OCI-LY1 (cell line): ENCODE results near the gene NPTX2.

Experiments
- H2AFZ ChIP-seq: fragments of 200-600 bp; sonication (generic), shearing (Covaris generic); 2 replicates; pipeline ENCODE4 v1.6.0; 2014; ENCODE audit warnings: antibody characterized with exemption, mild to moderate bottlenecking, low read length
- H3F3A ChIP-seq: fragments of 200-600 bp; sonication (generic), shearing (Covaris generic); 2 replicates; pipeline ENCODE4 v1.6.0; 2014; ENCODE audit warnings: mild to moderate bottlenecking, antibody characterized with exemption, low read length, moderate library complexity; ENCODE audit not compliant: insufficient read depth
- H3K27ac ChIP-seq: fragments of 200-600 bp; sonication (generic); 2 replicates; pipeline ENCODE4 v1.5.1; 2014; ENCODE audit warnings: low read length, mixed run types, mild to moderate bottlenecking, low read depth; ENCODE audit not compliant: poor library complexity, severe bottlenecking
- H3K27me3 ChIP-seq: fragments of 200-600 bp; sonication (generic); 2 replicates; pipeline ENCODE4 v1.6.0; 2014; ENCODE audit warnings: antibody characterized with exemption, mild to moderate bottlenecking, low read length, moderate library complexity; ENCODE audit not compliant: insufficient read depth
- H3K36me3 ChIP-seq: fragments of 200-600 bp; sonication (generic); 2 replicates; pipeline ENCODE4 v1.6.1; 2014; ENCODE audit warnings: mild to moderate bottlenecking, antibody characterized with exemption, low read length, moderate library complexity, mixed read lengths; ENCODE audit not compliant: insufficient read depth
- H3K4me1 ChIP-seq: fragments of 200-600 bp; sonication (generic); 2 replicates; pipeline ENCODE4 v1.5.1; 2014; ENCODE audit warnings: mild to moderate bottlenecking, low read length, moderate library complexity; ENCODE audit not compliant: insufficient read depth, severe bottlenecking
- H3K4me2 ChIP-seq: fragments of 200-600 bp; sonication (generic), shearing (Covaris generic); 2 replicates; pipeline ENCODE4 v1.6.1; 2014; ENCODE audit warnings: low read length
- H3K4me3 ChIP-seq: fragments of 200-600 bp; sonication (generic); 2 replicates; pipeline ENCODE4 v1.5.1; 2014; ENCODE audit warnings: low read length, low read depth, mild to moderate bottlenecking, mixed read lengths; ENCODE audit not compliant: poor library complexity, severe bottlenecking
- H3K79me2 ChIP-seq: fragments of 200-600 bp; shearing (Covaris generic); 2 replicates; pipeline ENCODE4 v1.6.1; 2016; ENCODE audit warnings: mixed run types, low read length, mixed read lengths; ENCODE audit not compliant: insufficient read depth
- H3K9ac ChIP-seq: fragments of 200-600 bp; sonication (generic), shearing (Covaris generic); 2 replicates; pipeline ENCODE4 v1.6.1; 2014; ENCODE audit warnings: mild to moderate bottlenecking, low read length, mixed read lengths
- H3K9me2 ChIP-seq: fragments of 200-600 bp; sonication (generic), shearing (Covaris generic); 2 replicates; pipeline ENCODE4 v1.6.1; 2014; ENCODE audit warnings: low read depth, mild to moderate bottlenecking, low read length, mixed read lengths
- H3K9me3 ChIP-seq: fragments of 200-600 bp; shearing (Covaris generic); 2 replicates; pipeline ENCODE4 v1.6.1; 2014; ENCODE audit warnings: low read length, mixed read lengths
- H4K20me1 ChIP-seq: fragments of 200-600 bp; sonication (generic), shearing (Covaris generic); 2 replicates; pipeline ENCODE4 v1.6.0; 2016; ENCODE audit warnings: mild to moderate bottlenecking, low read length; ENCODE audit not compliant: insufficient read depth
- CTCF ChIP-seq: fragments of 200-600 bp; sonication (generic), shearing (Covaris generic); IDR thresholded peaks from 2 replicates; pipeline ENCODE4 v1.5.1; 2017; ENCODE audit warnings: mild to moderate bottlenecking, antibody characterized with exemption, low read length, moderate library complexity, mixed read lengths
- EZH2 ChIP-seq: fragments of 200-600 bp; sonication (generic), shearing (Covaris generic); IDR thresholded peaks from 2 replicates; pipeline ENCODE4 v1.8.0; 2017; ENCODE audit warnings: borderline replicate concordance, mixed run types, mild to moderate bottlenecking, antibody characterized with exemption, low read length, moderate library complexity, mixed read lengths

The NPTX2 gene

GRCh38 chr7:98670186-98670585 lies 53.1 kb downstream of the NPTX2 start:
- Histone ChIP-seq H2AFZ (no peak overlapping the region), H3K27me3 (no peaks in the 10 kb centered on the region; the same call in 1 of the 2 replicates), H3K9ac (no peak overlapping the region), H3K79me2 (no peaks in the 10 kb centered on the region), H4K20me1 (no peaks in the 10 kb centered on the region), H3K9me2 (no peaks in the 10 kb centered on the region), H3K4me1 (no peaks in the 10 kb centered on the region), H3K36me3 (no peaks in the 10 kb centered on the region), H3K4me2 (no peak overlapping the region), H3F3A (no peaks in the 10 kb centered on the region), H3K4me3 (no peak overlapping the region), H3K27ac (no peak overlapping the region), H3K9me3 (0 out of 2 replicates have a peak, but pooled peaks cover 4% of the 10 kb centered on the region)
- no peak for TF ChIP-seq EZH2
- no peak for TF ChIP-seq CTCF

GRCh38 chr7:98671733-98672331 lies 54.7 kb downstream of the NPTX2 start:
- H3K4me2 ChIP-seq = no peak overlapping the region
- H3K27me3 ChIP-seq = no peaks in the 10 kb centered on the region; the same call in 1 of the 2 replicates
- no peaks in the 10 kb centered on the region for H3K36me3 ChIP-seq
- no peaks in the 10 kb centered on the region for H4K20me1 ChIP-seq
- H3K9me2 ChIP-seq = no peaks in the 10 kb centered on the region
- H3K79me2 ChIP-seq = no peaks in the 10 kb centered on the region
- no peak overlapping the region for H3K27ac ChIP-seq
- H3K4me1 ChIP-seq = no peaks in the 10 kb centered on the region
- no peak overlapping the region for H2AFZ ChIP-seq
- H3K9ac ChIP-seq = no peak overlapping the region
- no peak overlapping the region for H3K4me3 ChIP-seq
- TF ChIP-seq CTCF (no peak), EZH2 (no peak)
- H3K9me3 ChIP-seq = 0 out of 2 replicates have a peak, but pooled peaks cover 4% of the 10 kb centered on the region
- H3F3A ChIP-seq = no peaks in the 10 kb centered on the region

GRCh38 chr7:98674461-98674860 lies 57.4 kb downstream of the NPTX2 start:
- no peaks in the 10 kb centered on the region for H3K9me2 ChIP-seq
- H2AFZ ChIP-seq = no peak overlapping the region
- H3K36me3 ChIP-seq = no peaks in the 10 kb centered on the region; the same call in 1 of the 2 replicates
- H3K9ac ChIP-seq = no peak overlapping the region
- TF ChIP-seq EZH2 = no peak
- TF ChIP-seq CTCF = no peak
- no peak overlapping the region for H3K4me3 ChIP-seq
- H3K9me3 ChIP-seq = peaks cover 8% of the 10 kb centered on the region; the same call in 1 of the 2 replicates
- H3K27me3 ChIP-seq = no peaks in the 10 kb centered on the region; the same call in 1 of the 2 replicates
- H3K27ac ChIP-seq = no peak overlapping the region
- no peaks in the 10 kb centered on the region for H3F3A ChIP-seq
- H3K4me2 ChIP-seq = no peak overlapping the region
- H3K4me1 ChIP-seq = no peaks in the 10 kb centered on the region
- H4K20me1 ChIP-seq = no peaks in the 10 kb centered on the region
- H3K79me2 ChIP-seq = no peaks in the 10 kb centered on the region
